Measurements from ENCODE around the gene YOD1.

YOD1 gene

GRCh38 chr1:207062058-207062457 lies 11.1 kb upstream of the YOD1 start:
- no peak for TF ChIP-seq RAD21 (IDR thresholded peaks at IDR 0.05; ENCODE audit: low read depth)
- no peak for TF ChIP-seq TCF12 (IDR thresholded peaks at IDR 0.05; ENCODE audit: low read depth)
- TF ChIP-seq EGR1 (IDR thresholded peaks at IDR 0.05) = no peak
- no peak for TF ChIP-seq CEBPB (IDR thresholded peaks at IDR 0.05)
- no peak for TF ChIP-seq NFIC (IDR thresholded peaks at IDR 0.05)
- TF ChIP-seq CREB1 (IDR thresholded peaks at IDR 0.05; ENCODE audit: low read depth) = no peak
- no peak for TF ChIP-seq MAX (IDR thresholded peaks at IDR 0.05)
- TF ChIP-seq EP300 (IDR thresholded peaks at IDR 0.05; ENCODE audit: borderline replicate concordance) = no peak
- no peak for TF ChIP-seq TAF1 (IDR thresholded peaks at IDR 0.05; ENCODE audit: low read depth)
- no peak for TF ChIP-seq FOXM1 (IDR thresholded peaks at IDR 0.05; ENCODE audit: borderline replicate concordance, low read depth)
- TF ChIP-seq REST (IDR thresholded peaks at IDR 0.05; ENCODE audit: low read depth) = no peak
- TF ChIP-seq ZBTB7A (IDR thresholded peaks at IDR 0.05; ENCODE audit: low read depth) = no peak
- no peak for TF ChIP-seq USF1 (IDR thresholded peaks at IDR 0.05)
- TF ChIP-seq TEAD4 (IDR thresholded peaks at IDR 0.05) = no peak

- TF ChIP-seq EP300 (IDR thresholded peaks at IDR 0.05; ENCODE audit: borderline replicate concordance) (no peak), REST (IDR thresholded peaks at IDR 0.05; ENCODE audit: low read depth) (no peak), TEAD4 (IDR thresholded peaks at IDR 0.05) (no peak), EGR1 (IDR thresholded peaks at IDR 0.05) (no peak), YY1 (IDR thresholded peaks at IDR 0.05; ENCODE audit: low read depth) (no peak), ZBTB7A (IDR thresholded peaks at IDR 0.05; ENCODE audit: low read depth) (no peak), MAX (IDR thresholded peaks at IDR 0.05) (no peak)
Observed at GRCh38 chr1:207060596-207060995, 9.6 kb upstream of the YOD1 start.

GRCh38 chr1:207059881-207060280 lies 8.9 kb upstream of the YOD1 start:
- TF ChIP-seq USF1 (IDR thresholded peaks at IDR 0.05) (no peak), TAF1 (IDR thresholded peaks at IDR 0.05; ENCODE audit: low read depth) (no peak), REST (IDR thresholded peaks at IDR 0.05; ENCODE audit: low read depth) (no peak), EP300 (IDR thresholded peaks at IDR 0.05; ENCODE audit: borderline replicate concordance) (no peak), EGR1 (IDR thresholded peaks at IDR 0.05) (no peak), MAX (IDR thresholded peaks at IDR 0.05) (no peak), ZBTB7A (IDR thresholded peaks at IDR 0.05; ENCODE audit: low read depth) (no peak), TEAD4 (IDR thresholded peaks at IDR 0.05) (no peak), NFIC (IDR thresholded peaks at IDR 0.05) (no peak)

- TF ChIP-seq TCF12 (IDR thresholded peaks at IDR 0.05; ENCODE audit: low read depth) = no peak
- no peak for TF ChIP-seq ZBTB7A (IDR thresholded peaks at IDR 0.05; ENCODE audit: low read depth)
- no peak for TF ChIP-seq NFIC (IDR thresholded peaks at IDR 0.05)
- no peak for TF ChIP-seq REST (IDR thresholded peaks at IDR 0.05; ENCODE audit: low read depth)
- TF ChIP-seq TEAD4 (IDR thresholded peaks at IDR 0.05) = no peak
- TF ChIP-seq TAF1 (IDR thresholded peaks at IDR 0.05; ENCODE audit: low read depth) = no peak
- TF ChIP-seq FOXM1 (IDR thresholded peaks at IDR 0.05; ENCODE audit: borderline replicate concordance, low read depth) = no peak
- TF ChIP-seq EGR1 (IDR thresholded peaks at IDR 0.05) = no peak
- TF ChIP-seq RAD21 (IDR thresholded peaks at IDR 0.05; ENCODE audit: low read depth) = no peak
- TF ChIP-seq EP300 (IDR thresholded peaks at IDR 0.05; ENCODE audit: borderline replicate concordance) = no peak
- TF ChIP-seq USF1 (IDR thresholded peaks at IDR 0.05) = no peak
- no peak for TF ChIP-seq MAX (IDR thresholded peaks at IDR 0.05)
- TF ChIP-seq CEBPB (IDR thresholded peaks at IDR 0.05) = no peak
- no peak for TF ChIP-seq CREB1 (IDR thresholded peaks at IDR 0.05; ENCODE audit: low read depth)
- TF ChIP-seq YY1 (IDR thresholded peaks at IDR 0.05; ENCODE audit: low read depth) = no peak
Observed at GRCh38 chr1:207058878-207059867, 8.2 kb upstream of the YOD1 start.
